ENCODE results near the gene STARD5. TPM values are rescaled to one million over a fixed set of nuclear protein-coding genes. Genes with fewer than 3 reads are reported as not detected.

Gene STARD5
- total and polyA plus RNA-seq, 2 of the 4 experiments (the other 2 are of a cell fraction): 5.0 to 22.8 TPM

DNA sequence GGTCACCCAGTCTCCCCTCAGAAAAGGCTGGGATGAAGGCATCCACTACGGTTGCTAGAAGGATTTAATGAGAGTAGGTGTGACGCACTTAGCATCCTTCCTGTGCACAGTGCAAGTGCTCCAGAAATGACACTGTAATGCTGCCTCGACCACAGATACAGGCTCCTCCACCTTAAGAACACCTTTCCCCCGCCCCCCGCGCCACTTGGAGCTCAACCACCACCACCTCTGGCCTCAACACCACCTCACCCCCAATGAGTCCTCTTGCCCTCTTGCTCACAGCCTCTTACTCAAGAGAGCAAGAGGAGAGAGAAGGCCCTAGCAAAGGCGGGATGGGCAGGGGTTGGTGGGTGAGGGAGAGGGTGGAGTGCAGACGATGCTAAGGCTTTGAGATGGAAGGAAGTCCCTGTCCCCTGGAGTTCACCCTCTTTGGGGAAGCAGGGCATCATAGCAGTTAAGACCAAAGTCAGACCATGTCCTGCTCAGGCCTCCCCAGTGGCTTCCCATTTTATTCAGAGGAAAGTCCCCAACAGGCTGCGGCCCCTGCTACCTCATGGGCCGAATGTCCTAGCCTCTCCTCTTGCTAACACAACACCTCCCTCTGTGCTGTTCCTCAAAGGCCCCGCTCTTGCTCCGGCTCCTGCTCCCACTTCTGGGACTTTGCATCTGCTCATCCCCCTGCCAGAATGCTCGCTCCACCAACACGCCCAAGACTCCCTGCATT lies 8.3 kb downstream of the STARD5 start:
- no peak for DNase-seq
- H3K18ac ChIP-seq (ENCODE audit: low read depth, low read length): no peak overlapping the region

More for the DNA sequence above, 8.3 kb downstream of the STARD5 start:
- Histone ChIP-seq H3K4me2 (ENCODE audit: low read depth, low read length) (no peak overlapping the region), H3K9me3 (ENCODE audit: control insufficient read depth, insufficient read depth, low read length) (no peaks in the 10 kb centered on the region), H2BK15ac (ENCODE audit: low read depth, low read length) (no peak overlapping the region), H2AK9ac (replicated peaks; ENCODE audit: low read depth, low read length, poor library complexity) (no peak overlapping the region), H3K27ac (ENCODE audit: insufficient read depth, low read length) (no peak overlapping the region), H2BK5ac (ENCODE audit: low read depth, low read length, poor library complexity, severe bottlenecking) (no peak overlapping the region), H3K9ac (ENCODE audit: low read depth, low read length) (no peak overlapping the region), H2BK20ac (ENCODE audit: low read depth, low read length) (no peak overlapping the region), H3K4ac (ENCODE audit: low read depth, low read length) (no peak overlapping the region), H3K27me3 (ENCODE audit: control insufficient read depth, insufficient read depth, low read length) (no peaks in the 10 kb centered on the region), H4K20me1 (ENCODE audit: insufficient read depth, low read length) (no peaks in the 10 kb centered on the region), H2AFZ (replicated peaks; ENCODE audit: low read length, poor library complexity) (no peak overlapping the region), H3K4me1 (ENCODE audit: control insufficient read depth, insufficient read depth, low read length) (peaks cover 19% of the 10 kb centered on the region), H3K36me3 (ENCODE audit: control insufficient read depth, insufficient read depth, low read length) (peaks cover 52% of the 10 kb centered on the region), H3K23ac (ENCODE audit: low read depth, low read length) (no peak overlapping the region), H3K14ac (replicated peaks; ENCODE audit: low read depth, low read length) (no peak overlapping the region), H2AK5ac (ENCODE audit: low read depth, low read length) (no peak overlapping the region), H3K9me1 (ENCODE audit: insufficient read depth, low read length) (peaks cover 28% of the 10 kb centered on the region), H3K4me3 (ENCODE audit: insufficient read depth, low read depth, low read length) (no peak overlapping the region), H4K91ac (ENCODE audit: insufficient read depth, low read depth, low read length) (peak overlapping the region; percentile 30; the same call in 1 of the 2 replicates), H4K5ac (ENCODE audit: low read depth, low read length) (no peak overlapping the region), H4K8ac (ENCODE audit: low read depth in 2 of 2, low read length in 2 of 2) (no peak overlapping the region), H2BK120ac (ENCODE audit: low read depth, low read length) (no peak overlapping the region; the same call in 1 of the 2 replicates), H3K79me1 (ENCODE audit: low read depth in 1 of 2, low read length in 2 of 2) (0 out of 4 replicates have a peak, but pooled peaks cover 0 to 11% of the 10 kb centered on the region in 2 experiments), H3K56ac (ENCODE audit: extremely low read depth, insufficient read depth, low read length) (no peak overlapping the region)
- no peak for ATAC-seq (ENCODE audit: low read depth)
- CTCF ChIA-PET: no interaction called here
- POLR2A ChIA-PET (ENCODE audit: unreplicated experiment): interaction anchor here (0.8 kb wide), 1 partner anchor 10 kb away, joined by 3 read pairs; no protein-coding TSS in a partner anchor
- no peak for TF ChIP-seq MAFK (IDR thresholded peaks at IDR 0.05; ENCODE audit: low read depth, low read length)
- no peak for TF ChIP-seq NFE2L2 (IDR thresholded peaks at IDR 0.05; ENCODE audit: low read depth, low read length)
- no peak for TF ChIP-seq POLR2A (IDR thresholded peaks at IDR 0.05; ENCODE audit: low read depth, low read length)
- no peak for TF ChIP-seq BHLHE40 (IDR thresholded peaks at IDR 0.05; ENCODE audit: low read depth, low read length)
- TF ChIP-seq, protein P1, sequence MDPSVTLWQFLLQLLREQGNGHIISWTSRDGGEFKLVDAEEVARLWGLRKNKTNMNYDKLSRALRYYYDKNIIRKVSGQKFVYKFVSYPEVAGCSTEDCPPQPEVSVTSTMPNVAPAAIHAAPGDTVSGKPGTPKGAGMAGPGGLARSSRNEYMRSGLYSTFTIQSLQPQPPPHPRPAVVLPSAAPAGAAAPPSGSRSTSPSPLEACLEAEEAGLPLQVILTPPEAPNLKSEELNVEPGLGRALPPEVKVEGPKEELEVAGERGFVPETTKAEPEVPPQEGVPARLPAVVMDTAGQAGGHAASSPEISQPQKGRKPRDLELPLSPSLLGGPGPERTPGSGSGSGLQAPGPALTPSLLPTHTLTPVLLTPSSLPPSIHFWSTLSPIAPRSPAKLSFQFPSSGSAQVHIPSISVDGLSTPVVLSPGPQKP (IDR thresholded peaks at IDR 0.05; ENCODE audit: borderline replicate concordance, low read depth, low read length): no peak
- no peak for TF ChIP-seq MXI1 (IDR thresholded peaks at IDR 0.05; ENCODE audit: borderline replicate concordance, low read depth, low read length)
- TF ChIP-seq SMC3 (IDR thresholded peaks at IDR 0.05; ENCODE audit: low read depth, low read length): no peak
- TF ChIP-seq RCOR1 (IDR thresholded peaks at IDR 0.05; ENCODE audit: insufficient replicate concordance, low read length): no peak
- no peak for TF ChIP-seq FOS (IDR thresholded peaks at IDR 0.05; ENCODE audit: low read depth, low read length)
- dilution Hi-C loops (cut with HindIII; ENCODE audit: low sequenced_read_pairs, unreplicated experiment) (no loop called here), intact Hi-C loops (cut with micrococcal nuclease) (no loop called here), in situ Hi-C loops (cut with MboI; ENCODE audit: low sequenced_read_pairs) (no loop called here)
- 93% methylated on average over 6 of the region's 14 CpGs; no CpG with 5 or more reads in 1 of the 2 experiments for WGBS, 2 experiments (ENCODE audit: extremely low coverage in 2 of 2, insufficient read length in 1 of 2)
- no TSS peak for BruUV-seq (replicated peaks)

Measured in IMR-90 (cell line).